Testis (tissue), 3 donors: ENCODE data around the gene DYNC1LI1. TPM values are rescaled to one million over a fixed set of nuclear protein-coding genes. Genes with fewer than 3 reads are reported as not detected.
"Not testable (repeated sequence)": the region's sequence is repeated elsewhere in the genome, so short reads cannot be mapped to it uniquely, and the experiment has no call there.

Experiments used
- DNase-seq: peaks from one replicate; pipeline ENCODE4 v3.0.0-alpha.2; 2019
- H3K27ac ChIP-seq, 2 donors: fragments of 200-600 bp; sonication (generic); one replicate each; pipeline ENCODE4 v1.5.1; 2019
- H3K27me3 ChIP-seq: fragments of 200-600 bp; sonication (generic); one replicate; pipeline ENCODE4 v1.5.1; 2019
- H3K36me3 ChIP-seq: fragments of 200-600 bp; sonication (generic); one replicate; pipeline ENCODE4 v1.5.1; 2017; ENCODE audit warnings: low read depth; ENCODE audit errors: missing control alignments
- H3K4me1 ChIP-seq: fragments of 200-600 bp; sonication (generic); one replicate; pipeline ENCODE4 v1.5.1; 2019
- H3K4me3 ChIP-seq, 2 donors: fragments of 200-600 bp; sonication (generic); one replicate each; pipeline ENCODE4 v1.5.1; 2017 to 2019
- H3K9me3 ChIP-seq: fragments of 200-600 bp; sonication (generic); one replicate; pipeline ENCODE4 v1.5.1; 2017
- CTCF ChIP-seq, 3 experiments: fragments of 450-650 bp in 2 of 3; fragments of 200-600 bp in 1 of 3; sonication (generic) in 1 of 3; IDR thresholded peaks; one replicate each; pipeline ENCODE4 v1.5.1; 2016 to 2019; ENCODE audit warnings: antibody characterized with exemption in 3 of 3, mild to moderate bottlenecking in 2 of 3, moderate library complexity in 1 of 3
- POLR2A ChIP-seq: fragments of 450-650 bp; IDR thresholded peaks from one replicate; pipeline ENCODE4 v1.6.1; 2017; ENCODE audit warnings: antibody characterized with exemption, mild to moderate bottlenecking, moderate library complexity
- WGBS, 2 donors: methylation state at CpG; one replicate each; pipeline ENCODE4 v1.1.5; 2018; 5-methylcytosine and 5-hydroxymethylcytosine counted together
- intact Hi-C: fragments of 100-400 bp; cut with DNase I; formaldehyde crosslinking; loops from one replicate; pipeline ENCODE4 v1.15.1; 2023; ENCODE audit warnings: low total_unique reads
- polyA plus RNA-seq: library from polyadenylated mRNA; stranded (reverse); fragments of 350-450 nt; fragmentation: Illumina TruSeq; extraction: RNeasy Lipid Tissue Mini Kit (QIAGEN cat#74804); gene quantifications from one replicate; pipeline ENCODE4 v1.2.3, GENCODE V29; 2014; ENCODE audit warnings: low read depth, low replicate concordance; ENCODE audit not compliant: insufficient read depth
- total RNA-seq, 2 donors: library from RNA; depleted of rRNA; stranded (reverse); fragments of >200 nt; gene quantifications; one replicate each; pipeline ENCODE4 v1.2.3, GENCODE V29; 2016

Gene DYNC1LI1
- total and polyA plus RNA-seq, 3 donors from 2014 or later = 53.9 to 85.7 (median 61.3) TPM

- Histone ChIP-seq H3K9me3 (no peaks in the 10 kb centered on the region), H3K27ac (no peak overlapping the region), H3K27me3 (no peaks in the 10 kb centered on the region), H3K36me3 (no peaks in the 10 kb centered on the region), H3K4me3 (no peak overlapping the region), H3K4me1 (no peaks in the 10 kb centered on the region)
- TF ChIP-seq CTCF (IDR thresholded peaks at IDR 0.05) (no peak), POLR2A (no peak)
- 87 to 96% methylated on average over 4 of the region's 4 CpGs for WGBS, 2 donors
- no peak for DNase-seq
- intact Hi-C loops = no loop called here
These were observed 29.8 kb downstream of the DYNC1LI1 start for GRCh38 chr3:32540899-32541298.

- no peak for DNase-seq
- Histone ChIP-seq H3K4me1 (no peaks in the 10 kb centered on the region), H3K9me3 (no peaks in the 10 kb centered on the region), H3K36me3 (no peaks in the 10 kb centered on the region), H3K27ac (no peak overlapping the region), H3K4me3 (no peak overlapping the region), H3K27me3 (no peaks in the 10 kb centered on the region)
- WGBS, 2 donors = 96 to 100% methylated on average over 1 of the region's 1 CpG
- intact Hi-C loops = no loop called here
- TF ChIP-seq CTCF (IDR thresholded peaks at IDR 0.05) (no peak), POLR2A (no peak)
These were observed 38.2 kb downstream of the DYNC1LI1 start for GRCh38 chr3:32532434-32532833.

- H3K9me3 ChIP-seq = no peaks in the 10 kb centered on the region
- no peak overlapping the region for H3K4me3 ChIP-seq
- no peak overlapping the region for H3K27ac ChIP-seq
- intact Hi-C loops = no loop called here
- no peaks in the 10 kb centered on the region for H3K27me3 ChIP-seq
- H3K36me3 ChIP-seq = no peaks in the 10 kb centered on the region
- DNase-seq = no peak
- TF ChIP-seq POLR2A = no peak
- no peaks in the 10 kb centered on the region for H3K4me1 ChIP-seq
These were observed 39.5 kb downstream of the DYNC1LI1 start for GRCh38 chr3:32531010-32531647.

GRCh38 chr3:32525720-32526119 is 44.9 kb downstream of the DYNC1LI1 start:
- Histone ChIP-seq H3K4me1 (no peaks in the 10 kb centered on the region), H3K36me3 (no peaks in the 10 kb centered on the region), H3K9me3 (no peaks in the 10 kb centered on the region), H3K27me3 (no peaks in the 10 kb centered on the region), H3K27ac (no peak overlapping the region), H3K4me3 (no peak overlapping the region)
- intact Hi-C loops = no loop called here
- TF ChIP-seq POLR2A (no peak), CTCF (IDR thresholded peaks at IDR 0.05) (no peak)
- DNase-seq = no peak

GRCh38 chr3:32522682-32523081 is 48.0 kb downstream of the DYNC1LI1 start:
- Histone ChIP-seq H3K36me3 (no peaks in the 10 kb centered on the region), H3K4me1 (no peaks in the 10 kb centered on the region), H3K9me3 (no peaks in the 10 kb centered on the region), H3K4me3 (no peak overlapping the region), H3K27ac (no peak overlapping the region), H3K27me3 (no peaks in the 10 kb centered on the region)
- DNase-seq = no peak
- intact Hi-C loops = no loop called here
- WGBS, 2 donors = 60 to 64% methylated on average over 7 of the region's 7 CpGs
- TF ChIP-seq POLR2A (no peak), CTCF (IDR thresholded peaks at IDR 0.05) (no peak)

GRCh38 chr3:32518921-32519320 is 51.7 kb downstream of the DYNC1LI1 start:
- intact Hi-C loops, H3K4me3 ChIP-seq, H3K27ac ChIP-seq, H3K36me3 ChIP-seq, H3K4me1 ChIP-seq, DNase-seq, H3K27me3 ChIP-seq, H3K9me3 ChIP-seq: not testable (repeated sequence)
- 96% methylated on average over 5 of the region's 5 CpGs for WGBS, 2 donors

- H3K27ac ChIP-seq, intact Hi-C loops, DNase-seq, H3K4me1 ChIP-seq, H3K9me3 ChIP-seq, H3K36me3 ChIP-seq, H3K27me3 ChIP-seq, H3K4me3 ChIP-seq: not testable (repeated sequence)
- WGBS, 2 donors = 72 to 85% methylated on average over 9 of the region's 9 CpGs
These were observed 53.9 kb downstream of the DYNC1LI1 start for GRCh38 chr3:32516751-32517150.
